K562 (cell line): ENCODE data around the gene HOXB5. TPM values are rescaled to one million over a fixed set of nuclear protein-coding genes. Genes with fewer than 3 reads are reported as not detected.

Source experiments
- ARID2 ChIP-seq: fragments of 450-650 bp; IDR thresholded peaks from 2 replicates; pipeline ENCODE4 v1.6.1; 2017; ENCODE audit warnings: antibody characterized with exemption, mild to moderate bottlenecking
- FOXP4 ChIP-seq: sonication (generic); formaldehyde crosslinking; IDR thresholded peaks from 2 replicates; pipeline ENCODE4 v1.8.0; 2022; ENCODE audit warnings: mild to moderate bottlenecking, missing genetic modification reagents, borderline replicate concordance
- HLTF ChIP-seq: fragments of 450-650 bp; IDR thresholded peaks from 2 replicates; pipeline ENCODE4 v1.6.1; 2016
- MNT ChIP-seq, 2 experiments: fragments of 450-650 bp; conservative IDR thresholded peaks; 2 replicates each; pipeline ENCODE4 v1.6.1; 2017; ENCODE audit warnings: mild to moderate bottlenecking in 2 of 2, moderate library complexity in 2 of 2
- PRDM10 ChIP-seq: fragments of 450-650 bp; IDR thresholded peaks from 2 replicates; pipeline ENCODE4 v1.6.1; 2018; ENCODE audit not compliant: partially characterized antibody
- SAFB ChIP-seq: fragments of 200-400 bp; formaldehyde crosslinking; IDR thresholded peaks from 2 replicates; pipeline ENCODE4 v1.6.1; 2017; ENCODE audit warnings: low read depth, low read length, borderline replicate concordance
- SRSF9 ChIP-seq: fragments of 200-400 bp; formaldehyde crosslinking; IDR thresholded peaks from 2 replicates; pipeline ENCODE4 v1.6.1; 2017; ENCODE audit warnings: low read depth, low read length, borderline replicate concordance
- STAT6 ChIP-seq: sonication (generic); formaldehyde crosslinking; IDR thresholded peaks from 2 replicates; pipeline ENCODE4 v1.8.1; 2023; ENCODE audit warnings: mild to moderate bottlenecking, missing genetic modification reagents
- TFAP4 ChIP-seq: sonication (generic); formaldehyde crosslinking; IDR thresholded peaks from 2 replicates; pipeline ENCODE4 v1.8.0; 2022; ENCODE audit warnings: missing genetic modification reagents, mild to moderate bottlenecking, moderate library complexity, borderline replicate concordance
- U2AF2 ChIP-seq: fragments of 200-400 bp; formaldehyde crosslinking; optimal IDR thresholded peaks from 2 replicates; pipeline ENCODE3; 2017; ENCODE audit warnings: low read depth, mild to moderate bottlenecking, low read length
- ZNF174 ChIP-seq: fragments of 250-450 bp; sonication (Bioruptor Pico); IDR thresholded peaks from 2 replicates; pipeline ENCODE4 v1.4.0; 2020; ENCODE audit warnings: mild to moderate bottlenecking
- ZNF282 ChIP-seq: sonication (generic); formaldehyde crosslinking; IDR thresholded peaks from 2 replicates; pipeline ENCODE4 v1.8.1; 2023; ENCODE audit warnings: missing genetic modification reagents
- ZNF395 ChIP-seq: fragments of 200-800 bp; sonication (Bioruptor generic); IDR thresholded peaks from 2 replicates; pipeline ENCODE4 v1.6.1; 2017; ENCODE audit warnings: missing genetic modification characterization, missing compliant biosample characterization
- polyA plus RNA-seq, 8 experiments: library from polyadenylated mRNA; depleted of rRNA in 4 of 8; stranded (reverse) in 5 of 8; unstranded in 3 of 8; fragments of >200 nt; fragmentation: Nextera tagmentation in 2 of 8; fragmentation: Illumina TruSeq in 1 of 8; extraction: Ambion mirVana in 2 of 8; extraction: Trizol in 1 of 8; gene quantifications; 2 replicates each; pipeline versions ENCODE4 v1.2.1 to v1.2.3, GENCODE V29; 2011 to 2014; ENCODE audit warnings: inconsistent platforms in 1 of 8, missing spikeins in 1 of 8
- total RNA-seq, 7 experiments: library from RNA; depleted of rRNA in 6 of 7; stranded (reverse); fragments of >200 nt in 6 of 7; fragmentation: Illumina TruSeq in 2 of 7; extraction: Trizol in 2 of 7; gene quantifications; 2 replicates each; pipeline versions ENCODE4 v1.2.1 to v1.2.3, GENCODE V29; 2011 to 2021; ENCODE audit warnings: low replicate concordance in 1 of 7

The HOXB5 gene
- total and polyA plus RNA-seq, 9 of the 15 experiments (the other 6 are each of a cell fraction or from before 2014, with no cell fraction given), result 0.24 to 2.7 (median 0.65) TPM

GRCh38 chr17:48630009-48630924, 36.7 kb upstream of the HOXB5 start (continued):
- TF ChIP-seq STAT6 (no peak), PRDM10 (no peak), FOXP4 (CRISPR knock-in tag) (no peak), MNT (conservative IDR thresholded peaks at IDR 0.05) (peak in 1 of 2 experiments; percentile 68; a peak in 2 of 4 replicates), ZNF282 (no peak), ARID2 (no peak), SRSF9 (no peak), HLTF (no peak), SAFB (no peak), ZNF395 (CRISPR knock-in tag) (0 out of 2 replicates have a peak, but pooled peaks have one; percentile 35), ZNF174 (CRISPR knock-in tag) (no peak), TFAP4 (no peak), U2AF2 (no peak)
